ENCODE measurements around the gene ITIH4.

DNA sequence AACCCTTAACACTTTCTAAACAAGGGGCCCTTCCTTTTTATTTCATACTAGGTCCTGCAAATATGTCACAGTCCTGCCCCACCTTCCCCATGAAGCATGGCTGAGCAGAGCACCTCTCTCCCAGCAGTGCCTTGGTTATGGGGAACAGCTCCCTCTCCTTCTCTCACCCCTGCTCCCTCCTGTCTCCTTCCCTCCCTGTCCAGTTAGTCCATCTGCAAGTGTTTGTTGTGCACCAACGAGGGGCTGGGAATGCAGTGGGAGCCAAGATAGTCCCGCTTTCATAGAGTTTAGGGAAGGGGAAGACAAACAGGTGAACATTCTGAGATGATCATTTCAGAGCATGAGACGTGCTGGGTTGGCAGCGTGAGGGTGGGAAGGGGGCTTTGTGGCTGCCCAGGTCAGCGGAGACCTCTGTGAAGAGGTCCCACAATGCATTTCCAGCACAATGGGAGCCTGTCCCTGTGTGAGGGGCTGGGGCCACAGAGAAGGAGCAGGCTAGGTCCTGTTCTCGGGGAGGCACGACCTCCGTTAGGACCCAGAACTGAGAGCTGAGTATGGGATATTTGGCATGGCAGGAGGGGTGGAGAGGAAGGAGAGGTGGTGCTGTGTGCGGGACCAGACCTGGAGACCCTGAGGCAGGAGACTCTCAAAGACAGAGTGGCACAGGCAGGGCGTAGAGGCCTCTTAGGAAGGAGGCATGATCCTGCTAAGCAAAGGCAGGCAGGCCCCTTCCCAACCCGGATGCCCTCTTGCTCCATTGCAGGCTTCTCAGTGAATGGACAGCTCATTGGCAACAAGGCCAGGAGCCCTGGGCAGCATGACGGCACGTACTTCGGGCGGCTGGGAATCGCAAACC lies 41.4 kb downstream of the ITIH4 start:
- TF ChIP-seq, protein P1, sequence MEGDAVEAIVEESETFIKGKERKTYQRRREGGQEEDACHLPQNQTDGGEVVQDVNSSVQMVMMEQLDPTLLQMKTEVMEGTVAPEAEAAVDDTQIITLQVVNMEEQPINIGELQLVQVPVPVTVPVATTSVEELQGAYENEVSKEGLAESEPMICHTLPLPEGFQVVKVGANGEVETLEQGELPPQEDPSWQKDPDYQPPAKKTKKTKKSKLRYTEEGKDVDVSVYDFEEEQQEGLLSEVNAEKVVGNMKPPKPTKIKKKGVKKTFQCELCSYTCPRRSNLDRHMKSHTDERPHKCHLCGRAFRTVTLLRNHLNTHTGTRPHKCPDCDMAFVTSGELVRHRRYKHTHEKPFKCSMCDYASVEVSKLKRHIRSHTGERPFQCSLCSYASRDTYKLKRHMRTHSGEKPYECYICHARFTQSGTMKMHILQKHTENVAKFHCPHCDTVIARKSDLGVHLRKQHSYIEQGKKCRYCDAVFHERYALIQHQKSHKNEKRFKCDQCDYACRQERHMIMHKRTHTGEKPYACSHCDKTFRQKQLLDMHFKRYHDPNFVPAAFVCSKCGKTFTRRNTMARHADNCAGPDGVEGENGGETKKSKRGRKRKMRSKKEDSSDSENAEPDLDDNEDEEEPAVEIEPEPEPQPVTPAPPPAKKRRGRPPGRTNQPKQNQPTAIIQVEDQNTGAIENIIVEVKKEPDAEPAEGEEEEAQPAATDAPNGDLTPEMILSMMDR (conservative IDR thresholded peaks at IDR 0.05 in 1 of 2, IDR thresholded peaks at IDR 0.05 in 1 of 2; ENCODE audit: extremely low read depth in 1 of 2, insufficient read depth in 1 of 2, low read depth in 1 of 2, low read length in 2 of 2), result no peak
- no peak for TF ChIP-seq EZH2 (IDR thresholded peaks at IDR 0.05; ENCODE audit: borderline replicate concordance, low read length)
